Brain pericyte (primary cell): ENCODE results near the gene APLF.
"Not testable (repeated sequence)": the region's sequence is repeated elsewhere in the genome, so short reads cannot be mapped to it uniquely, and the experiment has no call there.

Experiments used
- DNase-seq: peaks from one replicate; pipeline ENCODE4 v3.0.0-alpha.2; 2012; ENCODE audit warnings: low read depth, low spot score

APLF gene

GRCh38 chr2:68441179-68441993, 26.0 kb upstream of the APLF start:
- DNase-seq: peak; percentile 42

- DNase-seq: no peak
Observed at GRCh38 chr2:68441994-68442322, 25.4 kb upstream of the APLF start.

- DNase-seq: not testable (repeated sequence)
Observed at GRCh38 chr2:68446425-68446824, 21.0 kb upstream of the APLF start.

GRCh38 chr2:68447118-68447517, 20.3 kb upstream of the APLF start:
- no peak for DNase-seq

GRCh38 chr2:68448671-68449653, 18.4 kb upstream of the APLF start:
- no peak for DNase-seq

- no peak for DNase-seq
Observed at GRCh38 chr2:68452158-68452900, 15.1 kb upstream of the APLF start.

GRCh38 chr2:68453761-68454360, 13.5 kb upstream of the APLF start:
- DNase-seq: no peak

GRCh38 chr2:68454719-68455118, 12.7 kb upstream of the APLF start:
- DNase-seq: no peak

- DNase-seq: no peak
Observed at GRCh38 chr2:68456198-68456597, 11.2 kb upstream of the APLF start.

GRCh38 chr2:68458981-68459380, 8.4 kb upstream of the APLF start:
- DNase-seq: no peak

- no peak for DNase-seq
Observed at GRCh38 chr2:68463287-68463877, 4.0 kb upstream of the APLF start.

- no peak for DNase-seq
Observed at GRCh38 chr2:68464651-68465050, 2.7 kb upstream of the APLF start.

GRCh38 chr2:68465081-68465916, 2.1 kb upstream of the APLF start:
- no peak for DNase-seq

GRCh38 chr2:68466361-68466777, 1.0 kb upstream of the APLF start:
- no peak for DNase-seq

GRCh38 chr2:68466778-68467076, 658 bp upstream of the APLF start:
- DNase-seq: no peak

GRCh38 chr2:68468801-68469200, 1.4 kb downstream of the APLF start:
- DNase-seq: no peak

- DNase-seq: no peak
Observed at GRCh38 chr2:68469935-68470334, 2.5 kb downstream of the APLF start.

GRCh38 chr2:68471385-68471784, 4.0 kb downstream of the APLF start:
- DNase-seq: no peak

- no peak for DNase-seq
Observed at GRCh38 chr2:68472796-68473414, 5.5 kb downstream of the APLF start.

- no peak for DNase-seq
Observed at GRCh38 chr2:68475110-68475509, 7.7 kb downstream of the APLF start.
